Cardiac muscle cell (in vitro differentiated cells and primary cell): ENCODE measurements around the gene CDKN2A. TPM values are rescaled to one million over a fixed set of nuclear protein-coding genes. Genes with fewer than 3 reads are reported as not detected.

ENCODE experiments used
- DNase-seq, 2 donors: peaks; one replicate each; pipeline versions ENCODE4 v3.0.0 to v3.0.0-alpha.2; 2010 to 2017; ENCODE audit warnings: low read depth in 1 of 2, low spot score in 1 of 2
- H3K27ac ChIP-seq: fragments of 200-600 bp; sonication (generic); 2 replicates; pipeline ENCODE4 v1.5.1; 2016
- H3K27me3 ChIP-seq: fragments of 200-600 bp; sonication (generic); 2 replicates; pipeline ENCODE4 v1.6.0; 2016; ENCODE audit warnings: control low read depth
- H3K36me3 ChIP-seq: fragments of 200-600 bp; sonication (generic); 2 replicates; pipeline ENCODE4 v1.5.1; 2016; ENCODE audit warnings: control low read depth
- H3K4me1 ChIP-seq: fragments of 200-600 bp; sonication (generic); 2 replicates; pipeline ENCODE4 v1.8.1; 2017; ENCODE audit warnings: low read depth, mild to moderate bottlenecking, mixed run types
- H3K4me3 ChIP-seq: fragments of 200-600 bp; sonication (generic); 2 replicates; pipeline ENCODE4 v1.5.1; 2016; ENCODE audit warnings: mild to moderate bottlenecking
- H3K9me3 ChIP-seq: fragments of 200-600 bp; sonication (generic); 2 replicates; pipeline ENCODE4 v1.5.1; 2017; ENCODE audit warnings: low read depth, mild to moderate bottlenecking, control low read depth
- CTCF ChIP-seq: IDR thresholded peaks from 2 replicates; pipeline ENCODE4 v1.5.1; 2012; ENCODE audit warnings: low read depth, mild to moderate bottlenecking, low read length
- polyA plus RNA-seq: library from polyadenylated mRNA; unstranded; fragments of >200 nt; fragmentation: Nextera tagmentation; extraction: Ambion mirVana; gene quantifications from 2 replicates; pipeline ENCODE4 v1.2.1, GENCODE V29; 2016
- total RNA-seq: library from RNA; depleted of rRNA; stranded (reverse); fragments of >200 nt; gene quantifications from 2 replicates; pipeline ENCODE4 v1.2.3, GENCODE V29; 2016

CDKN2A gene
- total and polyA plus RNA-seq, 2 experiments from 2014 or later = 0.27 TPM; not detected in 1

GRCh38 chr9:22039258-22039657, 45.1 kb upstream of the CDKN2A start:
- DNase-seq = peak in 1 of 2 donors; percentile 49
- Histone ChIP-seq H3K9me3 (no peaks in the 10 kb centered on the region), H3K4me1 (no peaks in the 10 kb centered on the region), H3K36me3 (no peaks in the 10 kb centered on the region), H3K27me3 (no peaks in the 10 kb centered on the region), H3K4me3 (no peak overlapping the region), H3K27ac (no peak overlapping the region)
- TF ChIP-seq CTCF = no peak

- peak; percentile 49 for TF ChIP-seq CTCF
- H3K9me3 ChIP-seq = no peaks in the 10 kb centered on the region
- DNase-seq = peak in 1 of 2 donors; percentile 64
- no peak overlapping the region for H3K4me3 ChIP-seq
- H3K4me1 ChIP-seq = no peaks in the 10 kb centered on the region
- no peak overlapping the region for H3K27ac ChIP-seq
- H3K27me3 ChIP-seq = no peaks in the 10 kb centered on the region
- H3K36me3 ChIP-seq = no peaks in the 10 kb centered on the region
These were observed 43.9 kb upstream of the CDKN2A start for GRCh38 chr9:22037954-22038690.

- Histone ChIP-seq H3K36me3 (no peaks in the 10 kb centered on the region), H3K9me3 (no peaks in the 10 kb centered on the region), H3K4me1 (no peaks in the 10 kb centered on the region), H3K27ac (no peak overlapping the region), H3K27me3 (no peaks in the 10 kb centered on the region), H3K4me3 (no peak overlapping the region)
- no peak for TF ChIP-seq CTCF
- peak in 1 of 2 donors; percentile 33 for DNase-seq
These were observed 42.9 kb upstream of the CDKN2A start for GRCh38 chr9:22036866-22037626.

- no peaks in the 10 kb centered on the region for H3K9me3 ChIP-seq
- no peaks in the 10 kb centered on the region for H3K36me3 ChIP-seq
- no peak overlapping the region for H3K4me3 ChIP-seq
- no peak for TF ChIP-seq CTCF
- DNase-seq = no peak
- H3K27ac ChIP-seq = no peak overlapping the region
- no peaks in the 10 kb centered on the region for H3K27me3 ChIP-seq
- H3K4me1 ChIP-seq = no peaks in the 10 kb centered on the region
These were observed 41.4 kb upstream of the CDKN2A start for GRCh38 chr9:22035591-22036011.

- Histone ChIP-seq H3K4me3 (no peak overlapping the region), H3K4me1 (no peaks in the 10 kb centered on the region)
These were observed 38.9 kb upstream of the CDKN2A start for GRCh38 chr9:22033012-22033630.

More at GRCh38 chr9:22033012-22033630, 38.9 kb upstream of the CDKN2A start:
- H3K27me3 ChIP-seq = no peaks in the 10 kb centered on the region
- TF ChIP-seq CTCF = no peak
- H3K9me3 ChIP-seq = no peaks in the 10 kb centered on the region
- no peaks in the 10 kb centered on the region for H3K36me3 ChIP-seq
- H3K27ac ChIP-seq = no peak overlapping the region
- no peak for DNase-seq
